GM18858 (cell line): ENCODE data around the gene ULK1.
A peak's percentile ranks its signal among the peaks of the same experiment; 100 is the strongest.

ENCODE experiments used
- ATAC-seq: cut with Tn5 transposase; IDR thresholded peaks from one replicate; pipeline ENCODE4 v1.9.1; 2021; ENCODE audit not compliant: unreplicated experiment

ULK1 gene

GRCh38 chr12:131894313-131894860, at the start of gene ULK1:
ULK1 (plus strand) TSS chr12:131894622; CDS start chr12:131895002, 380 bp downstream.
- peak; percentile 54 for ATAC-seq

- no peak for ATAC-seq
Measured at GRCh38 chr12:131844656-131845055, 49.8 kb upstream of the ULK1 start.

DNA sequence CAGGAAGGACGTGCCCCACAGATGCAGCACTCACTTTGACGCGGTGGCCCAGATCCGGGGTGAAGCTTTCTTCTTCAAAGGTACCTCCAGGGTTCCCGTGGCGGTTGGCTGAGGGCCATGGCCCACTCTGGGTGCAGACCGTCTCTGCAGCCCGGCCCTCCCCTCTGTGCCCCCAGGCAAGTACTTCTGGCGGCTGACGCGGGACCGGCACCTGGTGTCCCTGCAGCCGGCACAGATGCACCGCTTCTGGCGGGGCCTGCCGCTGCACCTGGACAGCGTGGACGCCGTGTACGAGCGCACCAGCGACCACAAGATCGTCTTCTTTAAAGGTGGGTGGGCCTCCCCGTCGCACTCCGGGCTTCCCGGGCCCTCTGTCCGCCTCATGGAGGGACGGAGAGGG, 49.3 kb upstream of the ULK1 start:
- ATAC-seq, result no peak

DNA sequence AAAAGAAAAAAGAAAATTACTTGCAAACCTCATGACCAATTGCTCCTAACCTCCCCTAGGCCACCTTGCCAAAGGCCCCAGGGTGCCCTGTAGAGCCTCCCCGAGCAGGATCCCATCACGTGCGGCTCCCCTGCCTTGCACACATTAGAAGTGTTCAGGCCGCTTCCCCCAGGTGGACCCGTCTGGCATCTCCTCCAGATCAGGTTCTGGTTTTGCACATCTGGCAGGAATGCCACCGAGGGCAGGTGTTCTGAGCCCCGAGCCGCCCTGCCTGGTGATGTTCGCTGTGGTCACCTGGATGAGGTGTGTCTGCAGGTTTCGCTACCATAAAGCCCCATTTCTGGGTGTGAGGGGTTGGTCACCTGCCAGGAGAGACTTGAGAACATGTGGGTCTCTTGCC, 47.0 kb upstream of the ULK1 start:
- no peak for ATAC-seq

- ATAC-seq, result no peak
Measured at GRCh38 chr12:131848753-131849152, 45.7 kb upstream of the ULK1 start.

GRCh38 chr12:131849700-131850553, 44.5 kb upstream of the ULK1 start:
- no peak for ATAC-seq

- ATAC-seq, result no peak
Measured at GRCh38 chr12:131850856-131851559, 43.4 kb upstream of the ULK1 start.

GRCh38 chr12:131851741-131852550, 42.5 kb upstream of the ULK1 start:
- ATAC-seq, result no peak

- ATAC-seq, result no peak
Measured at GRCh38 chr12:131852551-131853299, 41.7 kb upstream of the ULK1 start.

- ATAC-seq, result no peak
Measured at GRCh38 chr12:131853832-131854797, 40.3 kb upstream of the ULK1 start.

DNA sequence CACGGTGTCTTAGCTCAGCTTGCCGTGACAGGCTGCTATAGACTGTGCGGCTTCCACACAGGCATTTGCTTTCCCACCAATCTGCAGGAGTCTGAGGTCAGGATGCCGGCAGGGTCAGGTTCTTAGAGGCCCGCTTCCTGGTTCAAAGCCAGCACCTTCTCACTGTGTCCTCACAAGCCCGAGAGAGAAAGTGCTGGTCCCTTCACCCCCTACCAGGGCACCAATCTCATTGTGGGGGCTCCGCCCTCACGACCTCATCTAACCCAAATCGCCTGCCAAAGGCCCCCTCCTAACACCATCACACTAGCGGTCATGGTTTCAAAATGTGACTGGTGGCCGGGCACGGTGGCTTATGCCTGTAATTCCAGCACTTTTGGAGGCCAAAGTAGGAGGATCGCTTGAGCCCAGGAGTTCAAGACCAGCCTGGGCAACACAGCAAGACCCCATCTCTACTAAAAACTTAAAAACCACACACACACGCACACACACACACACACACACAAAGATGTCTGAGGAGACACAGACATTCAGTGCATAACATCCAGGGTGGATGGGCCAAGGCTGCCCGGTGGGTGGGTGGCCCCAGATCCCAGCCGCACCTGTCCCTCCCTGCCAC, 39.5 kb upstream of the ULK1 start:
- no peak for ATAC-seq

- no peak for ATAC-seq
Measured at GRCh38 chr12:131855521-131856142, 38.8 kb upstream of the ULK1 start.

GRCh38 chr12:131856366-131857097, 37.9 kb upstream of the ULK1 start:
- ATAC-seq, result no peak

- ATAC-seq, result no peak
Measured at GRCh38 chr12:131857908-131858850, 36.2 kb upstream of the ULK1 start.

- ATAC-seq, result no peak
Measured at GRCh38 chr12:131860472-131861260, 33.8 kb upstream of the ULK1 start.
